Left ventricle myocardium inferior (tissue), 1 donor: Measurements from ENCODE around the gene CYBA. TPM values are rescaled to one million over a fixed set of nuclear protein-coding genes. Genes with fewer than 3 reads are reported as not detected.

Experiments used
- DNase-seq: peaks from one replicate; pipeline ENCODE4 v3.0.0-alpha.2; 2020
- H3K27ac ChIP-seq: fragments of 200-600 bp; replicated peaks from 2 replicates; pipeline ENCODE4 v1.8.0; 2021
- H3K27me3 ChIP-seq: fragments of 200-600 bp; 2 replicates; pipeline ENCODE4 v1.8.0; 2021; ENCODE audit warnings: low read depth
- H3K36me3 ChIP-seq: fragments of 200-600 bp; 2 replicates; pipeline ENCODE4 v1.8.0; 2021
- H3K4me1 ChIP-seq: fragments of 200-600 bp; 2 replicates; pipeline ENCODE4 v1.8.0; 2021
- H3K4me3 ChIP-seq: fragments of 200-600 bp; 2 replicates; pipeline ENCODE4 v1.8.0; 2021; ENCODE audit warnings: mild to moderate bottlenecking, moderate library complexity
- H3K9me3 ChIP-seq: fragments of 200-600 bp; replicated peaks from 2 replicates; pipeline ENCODE4 v1.8.0; 2021
- CTCF ChIP-seq: fragments of 200-600 bp; IDR thresholded peaks from 2 replicates; pipeline ENCODE4 v1.8.0; 2021; ENCODE audit warnings: antibody characterized with exemption, mild to moderate bottlenecking, borderline replicate concordance
- intact Hi-C: fragments of 100-400 bp; cut with micrococcal nuclease; formaldehyde crosslinking; loops from one replicate; pipeline ENCODE4 v1.11.0; 2022
- total RNA-seq: library from RNA; stranded (reverse); fragmentation: NEBNext Ultra II Directional; extraction: Animal tissue kit (Norgen Biotek cat#: 25700); gene quantifications from one replicate; pipeline ENCODE4 v1.2.1, GENCODE V29; 2021
- donor health status: DM: no; HTN: yes; CAD: no; lungs with severe emphysema.

CYBA gene
- total RNA-seq, 1 donor from 2014 or later, result 42.6 TPM

- TF ChIP-seq CTCF, result no peak
- peaks cover 28% of the 10 kb centered on the region for H3K4me1 ChIP-seq
- no peak for DNase-seq
- H3K36me3 ChIP-seq, result peaks cover 33% of the 10 kb centered on the region
- H3K27me3 ChIP-seq, result no peaks in the 10 kb centered on the region
- H3K9me3 ChIP-seq, result no peaks in the 10 kb centered on the region
- intact Hi-C loops, result no loop called here
- H3K4me3 ChIP-seq, result no peak overlapping the region
- no peak overlapping the region for H3K27ac ChIP-seq
These were observed 46.4 kb upstream of the CYBA start for GRCh38 chr16:88697116-88697830.

DNA sequence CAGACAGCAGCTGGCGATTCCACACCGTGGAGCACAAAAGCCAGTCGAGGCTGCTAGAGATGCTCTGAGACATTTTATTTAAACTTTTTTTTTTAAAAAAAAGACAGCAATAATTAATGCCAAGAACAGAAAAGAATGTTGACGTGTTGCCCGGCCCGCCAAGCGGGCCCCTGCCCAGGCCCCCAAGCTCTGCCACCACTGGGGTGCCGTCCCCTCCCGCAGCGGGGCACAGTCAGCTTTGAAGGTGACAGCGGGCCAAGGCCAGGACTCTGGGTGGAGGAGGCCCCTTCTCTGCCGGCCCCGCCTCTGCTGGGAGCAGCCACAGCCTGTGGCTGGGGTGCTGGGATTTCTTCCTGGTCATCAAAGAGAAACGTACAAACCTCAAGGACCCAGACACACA is 45.6 kb upstream of the CYBA start:
- Histone ChIP-seq H3K4me3 (no peak overlapping the region), H3K4me1 (peaks cover 19% of the 10 kb centered on the region), H3K27me3 (peaks cover 7% of the 10 kb centered on the region), H3K36me3 (peaks cover 33% of the 10 kb centered on the region), H3K9me3 (no peaks in the 10 kb centered on the region), H3K27ac (no peak overlapping the region)
- no peak for TF ChIP-seq CTCF
- no peak for DNase-seq
- intact Hi-C loops, result no loop called here

DNA sequence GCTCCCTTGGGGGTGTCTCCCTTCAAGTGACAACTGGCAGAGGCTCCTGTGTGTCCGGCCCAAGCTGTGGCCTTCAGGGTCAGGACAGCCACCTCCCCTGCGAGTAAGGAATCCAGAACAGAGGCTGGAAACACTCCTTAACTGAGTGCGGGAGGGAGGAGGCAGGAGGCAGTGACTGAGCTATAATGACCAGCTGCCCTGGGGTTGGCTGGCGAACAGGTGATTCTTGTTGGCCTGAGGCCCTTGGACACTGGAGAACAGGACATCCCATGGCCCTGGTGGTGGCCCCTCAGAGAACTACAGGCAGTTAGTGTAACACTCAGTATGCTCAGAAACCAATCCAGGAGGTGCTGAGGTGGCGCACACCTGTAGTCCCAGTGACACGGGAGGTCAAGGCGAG is 44.9 kb upstream of the CYBA start:
- TF ChIP-seq CTCF, result no peak
- intact Hi-C loops, result no loop called here
- Histone ChIP-seq H3K27ac (no peak overlapping the region), H3K9me3 (no peaks in the 10 kb centered on the region), H3K27me3 (peaks cover 14% of the 10 kb centered on the region), H3K4me1 (peaks cover 12% of the 10 kb centered on the region), H3K4me3 (no peak overlapping the region), H3K36me3 (peaks cover 33% of the 10 kb centered on the region)
- no peak for DNase-seq

DNA sequence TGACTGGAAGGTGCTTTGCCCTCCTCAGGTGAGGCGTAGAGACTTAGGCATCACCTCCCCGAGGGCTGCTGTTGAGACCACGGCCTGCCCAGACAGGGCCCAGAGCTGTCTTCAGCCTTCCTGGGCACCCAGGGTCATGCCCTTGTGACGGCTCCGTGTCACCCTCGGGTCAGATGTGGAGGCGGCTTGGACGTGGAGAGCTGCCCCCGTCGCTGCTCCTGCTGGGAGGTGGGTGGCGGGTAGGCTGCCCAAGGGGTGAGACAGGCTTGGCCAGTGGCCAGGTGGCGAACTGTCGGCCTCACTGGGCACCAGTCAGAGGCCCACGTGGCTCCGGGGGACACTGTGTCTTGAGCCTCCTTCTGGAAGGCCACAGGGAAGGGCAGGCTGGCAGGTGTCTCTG is 44.4 kb upstream of the CYBA start:
- peaks cover 19% of the 10 kb centered on the region for H3K27me3 ChIP-seq
- H3K9me3 ChIP-seq, result no peaks in the 10 kb centered on the region
- no peak overlapping the region for H3K4me3 ChIP-seq
- H3K27ac ChIP-seq, result no peak overlapping the region
- peaks cover 33% of the 10 kb centered on the region for H3K36me3 ChIP-seq
- intact Hi-C loops, result no loop called here
- DNase-seq, result no peak
- no peak for TF ChIP-seq CTCF
- peaks cover 7% of the 10 kb centered on the region for H3K4me1 ChIP-seq

GRCh38 chr16:88694221-88695087 is 43.6 kb upstream of the CYBA start:
- DNase-seq, result no peak
- Histone ChIP-seq H3K4me3 (no peak overlapping the region), H3K4me1 (no peaks in the 10 kb centered on the region), H3K9me3 (no peaks in the 10 kb centered on the region), H3K27ac (no peak overlapping the region), H3K27me3 (peaks cover 27% of the 10 kb centered on the region), H3K36me3 (peaks cover 32% of the 10 kb centered on the region)
- TF ChIP-seq CTCF, result no peak
- intact Hi-C loops, result no loop called here
